Adipocyte (in vitro differentiated cells): ENCODE measurements around the gene U2AF1L4.

Experiments
- DNase-seq: peaks from one replicate; pipeline ENCODE4 v3.0.0-alpha.2; 2015; ENCODE audit warnings: low read depth
- H3K27me3 ChIP-seq: replicated peaks from 2 replicates; pipeline ENCODE4 v1.7.0; 2013; ENCODE audit warnings: mild to moderate bottlenecking, low read length, moderate library complexity; ENCODE audit not compliant: control insufficient read depth, insufficient read depth
- H3K36me3 ChIP-seq: 2 replicates; pipeline ENCODE4 v1.7.0; 2013; ENCODE audit warnings: low read length, mild to moderate bottlenecking, moderate library complexity; ENCODE audit not compliant: control insufficient read depth, insufficient read depth, severe bottlenecking
- H3K4me1 ChIP-seq: 2 replicates; pipeline ENCODE4 v1.7.0; 2013; ENCODE audit warnings: mild to moderate bottlenecking, low read length, moderate library complexity; ENCODE audit not compliant: control insufficient read depth, insufficient read depth
- H3K4me3 ChIP-seq: 2 replicates; pipeline ENCODE4 v1.7.0; 2013; ENCODE audit warnings: mild to moderate bottlenecking, low read length, moderate library complexity
- H3K9ac ChIP-seq: 2 replicates; pipeline ENCODE4 v1.7.0; 2013; ENCODE audit warnings: mild to moderate bottlenecking, low read length, moderate library complexity
- H3K9me3 ChIP-seq: 2 replicates; pipeline ENCODE4 v1.7.0; 2013; ENCODE audit warnings: mild to moderate bottlenecking, low read length, moderate library complexity; ENCODE audit not compliant: control insufficient read depth

Gene U2AF1L4

GRCh38 chr19:35754370-35755130 lies 9.3 kb upstream of the U2AF1L4 start:
- no peak for DNase-seq
- peak overlapping the region; percentile 100 for H3K9ac ChIP-seq
- peaks cover 25% of the 10 kb centered on the region for H3K36me3 ChIP-seq
- H3K4me1 ChIP-seq: peaks cover 27% of the 10 kb centered on the region
- no peaks in the 10 kb centered on the region for H3K9me3 ChIP-seq
- H3K4me3 ChIP-seq: peak overlapping the region; percentile 98
- no peaks in the 10 kb centered on the region for H3K27me3 ChIP-seq

DNA sequence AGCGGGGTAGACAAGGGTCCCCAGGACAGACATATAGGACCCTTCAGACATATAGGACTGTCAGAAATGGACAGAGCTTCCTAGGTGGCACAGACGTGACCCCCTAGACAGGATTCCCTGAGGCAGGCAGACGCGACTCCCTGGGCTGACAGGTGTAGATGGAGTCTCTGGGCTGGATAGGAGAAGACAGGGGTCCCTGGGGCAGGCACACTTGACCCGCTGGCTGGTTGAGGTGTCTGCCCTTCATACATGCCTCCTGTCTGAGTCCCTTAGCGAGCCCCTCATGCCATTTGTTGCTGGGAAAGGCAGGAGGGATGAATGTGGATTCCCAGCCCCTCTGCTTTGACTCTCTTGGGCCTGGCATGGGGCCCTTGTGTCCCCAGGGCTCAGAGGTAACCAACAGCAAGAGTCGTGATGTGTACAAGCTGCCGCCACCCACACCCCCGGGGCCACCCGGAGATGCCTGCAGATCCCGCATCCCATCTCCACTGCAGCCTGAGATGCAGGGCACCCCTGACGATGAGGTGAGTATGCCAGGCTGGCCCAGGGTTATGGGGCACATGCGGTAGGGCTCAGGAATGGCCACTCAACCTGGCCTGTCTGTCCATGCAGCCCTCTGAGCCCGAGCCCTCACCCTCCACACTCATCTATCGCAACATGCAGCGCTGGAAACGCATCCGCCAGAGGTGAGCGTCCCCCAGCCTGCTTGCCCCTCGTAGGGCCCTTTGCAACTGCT lies 8.6 kb upstream of the U2AF1L4 start:
- H3K4me3 ChIP-seq: no peak overlapping the region
- H3K9ac ChIP-seq: peak overlapping the region; percentile 100

DNA sequence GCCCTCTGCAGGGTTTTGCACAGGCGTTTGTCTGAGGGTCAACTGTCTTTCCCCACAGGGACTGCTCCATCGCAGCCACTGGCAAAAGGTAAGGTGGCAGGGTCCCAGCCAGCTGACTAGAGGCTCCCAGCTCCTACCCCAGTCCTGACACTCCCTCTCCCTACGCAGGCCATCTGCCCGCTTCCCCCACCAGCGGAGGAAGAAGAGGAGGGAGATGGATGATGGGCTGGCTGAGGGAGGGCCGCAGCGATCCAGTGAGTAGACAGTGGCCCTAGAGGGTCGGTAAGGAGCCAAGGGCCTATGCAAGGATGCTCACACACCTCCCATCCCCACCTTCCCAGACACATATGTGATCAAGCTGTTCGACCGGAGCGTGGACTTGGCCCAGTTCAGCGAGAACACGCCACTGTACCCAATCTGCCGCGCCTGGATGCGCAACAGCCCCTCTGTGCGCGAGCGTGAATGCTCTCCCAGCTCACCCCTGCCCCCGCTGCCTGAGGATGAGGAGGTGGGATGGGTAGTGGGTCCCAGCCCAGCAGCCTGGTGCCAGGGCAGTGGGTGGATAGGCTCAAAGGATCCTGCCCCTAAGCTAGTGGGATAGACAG lies 7.6 kb upstream of the U2AF1L4 start:
- H3K4me3 ChIP-seq: no peak overlapping the region
- no peak for DNase-seq
- no peaks in the 10 kb centered on the region for H3K27me3 ChIP-seq
- H3K9ac ChIP-seq: peak overlapping the region; percentile 100
- no peaks in the 10 kb centered on the region for H3K9me3 ChIP-seq
- peaks cover 26% of the 10 kb centered on the region for H3K4me1 ChIP-seq
- H3K36me3 ChIP-seq: peaks cover 25% of the 10 kb centered on the region

More for the DNA sequence above, 8.6 kb upstream of the U2AF1L4 start:
- peaks cover 25% of the 10 kb centered on the region for H3K36me3 ChIP-seq
- no peaks in the 10 kb centered on the region for H3K27me3 ChIP-seq
- peaks cover 25% of the 10 kb centered on the region for H3K4me1 ChIP-seq
- no peak for DNase-seq
- no peaks in the 10 kb centered on the region for H3K9me3 ChIP-seq

DNA sequence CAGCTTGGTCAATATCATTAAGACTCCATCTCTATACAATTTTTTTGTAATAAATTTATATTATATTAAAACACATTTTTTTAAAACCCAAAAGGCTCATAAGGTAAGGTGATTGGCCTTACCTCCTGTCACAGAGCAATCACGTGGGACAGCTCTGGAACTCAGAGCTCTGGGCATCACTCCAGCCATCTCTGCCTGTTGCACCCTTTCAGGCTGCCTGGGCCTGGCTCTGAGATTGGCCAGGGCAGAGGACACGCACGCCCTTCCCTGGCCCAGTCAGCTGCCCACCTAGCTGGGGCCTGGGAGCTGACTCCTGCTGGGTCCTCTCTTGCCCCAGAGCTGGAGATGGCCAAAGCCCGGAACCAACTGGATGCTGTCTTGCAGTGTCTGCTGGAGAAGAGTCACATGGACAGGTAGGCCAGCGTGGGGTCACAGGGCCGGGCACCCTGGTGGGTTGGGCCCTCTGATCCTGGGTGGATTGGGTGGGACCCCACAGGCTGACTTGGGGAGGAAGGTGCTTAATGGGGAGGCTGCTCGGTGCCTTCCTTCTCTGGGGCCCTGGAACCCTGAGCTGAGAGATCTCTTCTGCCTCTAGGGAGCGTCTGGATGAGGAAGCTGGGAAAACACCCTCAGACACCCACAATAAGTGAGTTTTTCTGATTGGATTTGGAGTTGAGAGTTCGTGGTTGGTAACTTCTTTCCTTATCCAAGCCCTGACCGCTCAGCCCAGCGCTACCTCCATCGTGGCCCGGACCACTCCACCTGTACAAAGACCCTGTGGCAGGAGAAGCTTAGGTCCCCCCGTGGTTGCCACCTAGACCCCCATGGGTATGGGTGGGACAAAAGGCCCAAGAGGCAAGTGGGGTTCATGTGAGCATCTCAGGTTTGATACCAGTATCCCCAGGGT lies 6.9 kb upstream of the U2AF1L4 start:
- Histone ChIP-seq H3K9me3 (no peaks in the 10 kb centered on the region), H3K4me1 (peaks cover 24% of the 10 kb centered on the region), H3K27me3 (no peaks in the 10 kb centered on the region), H3K9ac (no peak overlapping the region), H3K4me3 (no peak overlapping the region), H3K36me3 (peaks cover 25% of the 10 kb centered on the region)
- no peak for DNase-seq

- Histone ChIP-seq H3K4me1 (peaks cover 31% of the 10 kb centered on the region), H3K9me3 (no peaks in the 10 kb centered on the region), H3K27me3 (no peaks in the 10 kb centered on the region), H3K9ac (no peak overlapping the region), H3K36me3 (peaks cover 25% of the 10 kb centered on the region), H3K4me3 (no peak overlapping the region)
- DNase-seq: no peak
These were observed 4.9 kb upstream of the U2AF1L4 start for GRCh38 chr19:35750167-35750566.

DNA sequence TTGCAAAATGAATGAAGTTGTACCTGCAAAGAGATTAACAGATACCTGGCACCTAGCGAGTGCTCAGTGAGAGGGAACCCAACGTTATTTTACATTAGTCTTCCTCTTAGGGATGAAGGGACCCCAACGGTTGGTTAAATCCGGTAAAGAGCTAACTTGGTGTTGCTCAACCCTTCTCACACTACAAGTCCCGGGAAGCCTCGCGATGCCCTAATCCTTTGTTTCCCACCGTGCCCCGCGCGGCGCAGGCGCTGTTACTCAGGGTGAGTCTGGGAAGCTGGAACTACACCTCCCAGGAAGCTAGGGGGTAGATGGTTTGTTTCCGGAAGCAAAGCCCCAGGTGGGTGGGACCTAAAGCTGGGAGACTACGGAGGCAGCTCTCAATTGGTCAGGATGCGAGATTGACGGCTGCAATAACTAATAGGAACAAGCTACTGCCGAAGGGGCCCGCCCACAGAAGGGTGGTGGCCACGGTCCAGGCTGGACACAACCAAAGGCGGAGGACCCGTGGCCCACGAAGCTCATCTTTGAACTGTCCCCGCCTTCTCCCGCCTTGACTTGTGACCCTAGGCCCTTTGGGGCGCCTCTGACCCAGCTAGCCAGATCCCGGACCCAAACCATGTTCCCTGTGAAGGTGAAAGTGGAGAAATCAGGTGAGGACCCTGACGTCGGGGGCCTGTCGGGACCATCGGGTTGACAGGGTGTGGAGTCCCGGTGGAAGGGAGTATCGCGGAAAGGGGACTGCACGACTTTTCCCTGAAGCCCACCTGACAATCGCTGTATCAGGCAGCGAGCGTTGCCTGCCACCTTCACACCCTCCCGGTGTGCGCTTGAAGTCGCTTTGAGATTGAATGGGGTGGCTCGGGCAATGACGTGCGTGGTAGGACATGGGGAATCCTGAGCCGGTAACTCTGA lies 3.1 kb upstream of the U2AF1L4 start, which contains the start of gene LIN37:
Gene LIN37 (plus strand): TSS at position 471 of the 915 bp plus-strand sequence. CDS start 149 bp downstream, at position 620.
- Histone ChIP-seq H3K36me3 (peaks cover 15% of the 10 kb centered on the region), H3K9me3 (no peaks in the 10 kb centered on the region), H3K9ac (peak within 1 kb of the TSS; percentile 99), H3K27me3 (no peaks in the 10 kb centered on the region), H3K4me1 (peaks cover 26% of the 10 kb centered on the region), H3K4me3 (peak within 1 kb of the TSS; percentile 100)
- peak; percentile 100 for DNase-seq

DNA sequence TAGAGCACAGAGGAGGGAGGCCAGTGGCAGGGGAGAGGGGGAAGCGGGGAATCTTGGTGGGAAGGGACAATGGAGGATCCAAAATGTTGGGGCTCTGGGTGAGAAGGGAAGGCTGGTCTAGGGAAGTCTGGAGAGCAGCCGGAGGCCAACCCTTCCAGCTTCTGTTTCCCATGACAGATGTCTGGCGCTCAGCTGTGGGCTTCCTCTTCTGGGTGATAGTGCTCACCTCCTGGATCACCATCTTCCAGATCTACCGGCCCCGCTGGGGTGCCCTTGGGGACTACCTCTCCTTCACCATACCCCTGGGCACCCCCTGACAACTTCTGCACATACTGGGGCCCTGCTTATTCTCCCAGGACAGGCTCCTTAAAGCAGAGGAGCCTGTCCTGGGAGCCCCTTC lies 1.3 kb upstream of the U2AF1L4 start:
- Histone ChIP-seq H3K4me3 (peak overlapping the region; percentile 100), H3K27me3 (no peaks in the 10 kb centered on the region)
- no peak for DNase-seq

DNA sequence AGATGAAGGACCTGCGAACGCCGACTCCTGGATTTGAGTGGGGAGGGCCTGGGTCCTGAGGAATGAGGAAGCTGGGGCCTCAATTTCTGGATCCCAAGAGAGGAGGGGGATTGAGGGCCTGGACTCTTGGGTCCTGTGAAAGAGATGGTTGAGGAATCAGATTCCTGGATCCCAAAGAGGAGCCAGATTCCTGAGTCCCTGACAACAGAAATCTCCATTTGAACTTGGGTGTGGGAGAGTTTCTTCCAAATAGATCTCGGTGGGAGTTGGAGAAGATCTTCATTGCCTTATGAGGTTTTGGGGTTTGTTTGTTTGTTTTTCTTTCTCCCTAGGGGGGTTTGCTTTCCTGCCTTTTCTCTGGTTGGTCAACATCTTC lies 857 bp upstream of the U2AF1L4 start:
- no peak for DNase-seq
- peak overlapping the region; percentile 96 for H3K9ac ChIP-seq
- H3K4me1 ChIP-seq: peaks cover 27% of the 10 kb centered on the region
- H3K27me3 ChIP-seq: no peaks in the 10 kb centered on the region
- peaks cover 3% of the 10 kb centered on the region for H3K36me3 ChIP-seq
- peak overlapping the region; percentile 100 for H3K4me3 ChIP-seq
- H3K9me3 ChIP-seq: no peaks in the 10 kb centered on the region

More for the DNA sequence above, 1.3 kb upstream of the U2AF1L4 start:
- peaks cover 26% of the 10 kb centered on the region for H3K4me1 ChIP-seq
- peak overlapping the region; percentile 96 for H3K9ac ChIP-seq
- H3K9me3 ChIP-seq: no peaks in the 10 kb centered on the region
- peaks cover 3% of the 10 kb centered on the region for H3K36me3 ChIP-seq

DNA sequence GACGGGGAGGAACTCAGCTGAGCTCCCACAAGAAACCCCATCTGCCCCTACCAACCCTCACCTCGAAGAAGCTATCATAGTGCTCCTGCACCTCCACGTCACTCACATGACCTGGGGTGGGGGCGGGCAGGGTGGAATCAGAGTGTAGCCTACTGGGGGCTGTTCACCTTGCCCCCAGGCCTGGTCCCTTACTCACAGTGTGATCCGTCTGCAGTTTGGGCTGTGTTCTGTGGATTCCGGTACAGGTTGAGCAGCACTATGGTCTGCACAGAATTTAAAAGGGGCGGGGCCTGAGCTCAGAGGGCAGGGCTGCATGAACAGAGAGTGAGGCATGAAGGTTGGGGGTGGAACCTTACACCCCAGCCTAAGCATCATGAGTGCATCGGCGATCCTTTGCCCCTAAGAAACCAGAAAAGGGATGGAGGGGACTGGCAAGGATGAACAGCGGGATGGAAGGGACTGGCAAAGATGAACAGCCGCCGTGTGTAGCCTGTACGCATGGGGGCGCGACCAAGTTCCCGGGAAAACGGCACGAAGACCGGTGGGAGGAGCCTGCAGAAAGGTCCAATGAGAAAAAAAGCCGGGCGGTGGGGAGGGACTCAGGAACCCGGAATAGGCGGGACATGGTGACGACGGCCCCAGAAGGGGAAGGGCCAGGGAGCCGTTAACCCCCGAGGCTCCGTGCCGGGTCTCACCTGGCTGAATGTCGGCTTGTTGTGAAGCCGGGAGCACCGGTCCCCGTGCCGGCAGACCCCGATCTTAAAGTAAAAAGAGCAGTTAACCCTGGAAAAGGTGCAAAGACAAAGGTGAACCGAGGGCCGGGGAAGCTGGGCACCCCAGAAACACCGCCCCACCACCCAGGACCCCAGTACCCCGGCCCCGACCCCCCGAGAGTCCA lies 539 bp downstream of the U2AF1L4 start:
- peak overlapping the region; percentile 100 for H3K4me3 ChIP-seq
- peaks cover 38% of the 10 kb centered on the region for H3K4me1 ChIP-seq
- DNase-seq: peak; percentile 99
- peaks cover 3% of the 10 kb centered on the region for H3K36me3 ChIP-seq
- H3K9ac ChIP-seq: peak overlapping the region; percentile 96
- no peaks in the 10 kb centered on the region for H3K9me3 ChIP-seq
- no peaks in the 10 kb centered on the region for H3K27me3 ChIP-seq
